ENCODE measurements around the gene ICE2.
"Not testable (repeated sequence)": the region's sequence is repeated elsewhere in the genome, so short reads cannot be mapped to it uniquely, and the experiment has no call there.

Gene ICE2

GRCh38 chr15:60416484-60416883 is 62.5 kb downstream of the ICE2 start:
- DNase-seq (ENCODE audit: low spot score): no peak
- in situ Hi-C loops (cut with MboI; ENCODE audit: low pct_unique_long_range_greater_than_20kb, low sequenced_read_pairs, unreplicated experiment): no loop called here
- no peak for TF ChIP-seq CTCF (IDR thresholded peaks at IDR 0.05; ENCODE audit: extremely low read depth, insufficient read depth, missing control alignments)

DNA sequence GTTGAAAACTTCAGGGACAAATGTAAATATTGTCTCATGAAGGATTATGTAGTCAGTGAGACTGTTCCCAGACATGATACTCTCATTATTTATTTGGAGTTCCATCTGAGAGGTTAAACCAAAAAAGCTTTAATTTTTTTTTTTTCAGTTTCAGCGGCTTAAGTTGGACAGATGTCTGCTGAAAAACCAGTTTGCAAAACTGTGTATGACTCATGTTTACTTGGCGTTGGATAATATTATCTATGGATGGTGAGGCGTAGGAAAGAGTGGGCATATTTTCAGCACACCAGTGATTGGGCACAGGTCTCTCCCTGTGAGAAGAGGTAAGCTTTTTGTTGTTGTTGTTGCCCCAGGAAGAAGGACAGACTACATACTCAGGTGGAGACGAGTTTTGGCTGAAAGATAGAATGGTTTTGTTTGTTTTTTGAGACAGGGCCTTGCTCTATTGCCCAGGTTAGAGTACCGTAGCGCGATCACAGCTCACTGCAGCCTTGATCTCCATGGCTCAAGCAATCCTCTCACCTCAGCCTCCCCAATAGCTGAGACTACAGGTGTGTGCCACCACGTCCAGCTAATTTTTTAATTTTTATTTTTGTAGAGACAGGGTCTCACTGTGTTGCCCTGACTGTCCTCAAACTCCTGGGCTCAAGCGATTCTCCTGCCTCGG is 64.8 kb downstream of the ICE2 start:
- in situ Hi-C loops (cut with MboI; ENCODE audit: low pct_unique_long_range_greater_than_20kb, low sequenced_read_pairs, unreplicated experiment): no loop called here
- TF ChIP-seq CTCF (IDR thresholded peaks at IDR 0.05; ENCODE audit: extremely low read depth, insufficient read depth, missing control alignments): no peak
- DNase-seq (ENCODE audit: low spot score): no peak

DNA sequence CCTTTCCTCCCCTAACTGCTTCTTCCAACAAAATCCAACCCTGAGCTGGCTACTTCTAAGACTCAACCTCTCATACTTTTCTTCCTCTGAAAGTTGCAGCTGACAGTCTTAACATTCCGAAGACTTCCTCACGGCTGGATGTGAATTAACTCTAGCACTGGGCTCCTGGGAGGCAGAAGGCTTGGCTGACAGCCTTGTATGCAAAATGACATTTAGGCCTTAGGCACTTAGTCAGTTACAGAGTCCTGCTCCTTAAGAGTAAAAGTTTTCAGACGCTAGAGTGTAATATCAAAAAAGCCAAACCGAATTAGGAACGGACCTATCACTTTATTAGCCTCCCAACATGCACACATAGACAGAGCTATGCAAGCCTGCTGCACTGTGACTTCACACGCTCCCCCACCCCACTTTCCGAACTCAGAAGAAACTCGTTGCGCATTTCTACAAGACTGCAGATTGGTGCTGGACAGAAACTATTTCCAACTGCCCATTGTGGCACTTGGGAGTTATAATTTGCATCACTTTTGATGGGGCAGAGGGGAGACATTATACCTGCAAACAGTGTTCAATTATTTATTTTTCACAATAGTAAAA is 65.6 kb downstream of the ICE2 start:
- in situ Hi-C loops (cut with MboI; ENCODE audit: low pct_unique_long_range_greater_than_20kb, low sequenced_read_pairs, unreplicated experiment): no loop called here
- TF ChIP-seq CTCF (IDR thresholded peaks at IDR 0.05; ENCODE audit: extremely low read depth, insufficient read depth, missing control alignments): no peak
- no peak for DNase-seq (ENCODE audit: low spot score)

GRCh38 chr15:60412807-60413206 is 66.1 kb downstream of the ICE2 start:
- DNase-seq (ENCODE audit: low spot score); in situ Hi-C loops (cut with MboI; ENCODE audit: low pct_unique_long_range_greater_than_20kb, low sequenced_read_pairs, unreplicated experiment): not testable (repeated sequence)

DNA sequence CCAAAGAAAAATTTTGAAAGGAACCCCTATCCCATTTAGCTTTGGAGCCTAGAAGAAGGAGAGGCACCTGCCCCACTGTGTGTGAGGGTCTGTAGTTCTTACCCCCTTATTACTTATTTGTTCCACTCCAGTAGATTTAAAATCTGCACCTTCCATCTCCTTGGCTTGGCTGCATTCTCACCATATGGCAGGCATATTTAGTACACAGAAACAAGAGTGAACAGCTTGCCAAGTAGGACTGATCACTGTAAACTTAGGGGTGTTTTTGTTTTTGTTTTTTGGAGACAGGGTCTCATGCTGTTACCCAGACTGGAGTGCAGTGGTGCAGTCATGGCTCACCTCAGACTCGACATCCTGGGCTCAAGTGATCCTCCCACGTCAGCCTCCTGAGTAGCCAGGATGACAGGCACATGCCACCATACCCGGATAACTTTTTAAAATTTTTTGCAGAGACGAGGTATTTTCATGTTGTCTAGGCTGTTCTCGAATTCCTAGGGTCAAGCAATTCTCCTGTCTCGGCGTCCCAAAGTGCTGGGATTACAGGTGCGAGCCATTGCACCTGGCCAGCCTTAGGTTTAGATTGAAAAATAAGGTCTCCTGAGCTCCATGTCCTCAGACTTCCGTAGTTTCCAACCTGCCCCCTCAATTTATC is 67.0 kb downstream of the ICE2 start:
- no peak for DNase-seq (ENCODE audit: low spot score)
- no peak for TF ChIP-seq CTCF (IDR thresholded peaks at IDR 0.05; ENCODE audit: extremely low read depth, insufficient read depth, missing control alignments)

DNA sequence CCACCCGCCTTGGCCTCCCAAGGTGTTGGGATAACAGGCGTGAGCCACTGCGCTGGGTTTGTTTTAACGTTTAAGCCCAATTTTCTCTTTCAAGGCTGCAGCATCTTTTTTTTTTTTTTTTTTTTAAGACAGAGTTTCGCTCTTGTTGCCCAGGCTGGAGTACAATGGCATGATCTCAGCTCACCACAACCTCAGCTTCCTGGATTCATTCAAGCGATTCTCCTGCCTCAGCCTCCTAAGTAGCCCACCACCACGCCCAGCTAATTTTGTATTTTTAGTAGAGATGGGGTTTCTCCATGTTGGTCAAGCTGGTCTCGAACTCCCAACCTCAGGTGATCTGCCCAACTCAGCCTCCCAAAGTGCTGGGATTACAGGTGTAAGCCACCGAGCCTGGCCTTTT is 68.6 kb downstream of the ICE2 start:
- in situ Hi-C loops (cut with MboI; ENCODE audit: low pct_unique_long_range_greater_than_20kb, low sequenced_read_pairs, unreplicated experiment); DNase-seq (ENCODE audit: low spot score): not testable (repeated sequence)

More for the DNA sequence above, 67.0 kb downstream of the ICE2 start:
- in situ Hi-C loops (cut with MboI; ENCODE audit: low pct_unique_long_range_greater_than_20kb, low sequenced_read_pairs, unreplicated experiment): no loop called here

- TF ChIP-seq CTCF (IDR thresholded peaks at IDR 0.05; ENCODE audit: extremely low read depth, insufficient read depth, missing control alignments): no peak
- DNase-seq (ENCODE audit: low spot score): no peak
- in situ Hi-C loops (cut with MboI; ENCODE audit: low pct_unique_long_range_greater_than_20kb, low sequenced_read_pairs, unreplicated experiment): no loop called here
These were observed 70.4 kb downstream of the ICE2 start for GRCh38 chr15:60408463-60408981.

Measured in GM13977 (cell line).